CD14-positive monocyte (primary cell): ENCODE measurements around the gene CD4. TPM values are rescaled to one million over a fixed set of nuclear protein-coding genes. Genes with fewer than 3 reads are reported as not detected.

ENCODE experiments used
- DNase-seq, 3 donors: peaks; one replicate each; pipeline ENCODE4 v3.0.0-alpha.2; 2011 to 2022
- H2AFZ ChIP-seq: 2 replicates; pipeline ENCODE4 v1.6.0; 2012; ENCODE audit warnings: mild to moderate bottlenecking, low read depth, low read length, inconsistent platforms; ENCODE audit not compliant: insufficient read depth, poor library complexity, severe bottlenecking
- H3K27ac ChIP-seq, 2 donors: 1 replicate in 1 of 2; 2 replicates in 1 of 2; pipeline ENCODE4 v1.5.1; 2012 to 2013; ENCODE audit warnings: low read length in 2 of 2, control low read depth in 1 of 2, inconsistent platforms in 1 of 2, low read depth in 1 of 2, mild to moderate bottlenecking in 1 of 2
- H3K27me3 ChIP-seq, 2 donors: one replicate each; pipeline versions ENCODE4 v1.6.0 to v1.6.1; 2011 to 2013; ENCODE audit warnings: low read length in 2 of 2; ENCODE audit not compliant: control insufficient read depth in 2 of 2, insufficient read depth in 2 of 2
- H3K36me3 ChIP-seq, 2 donors: replicated peaks in 1 of 2; 1 replicate in 1 of 2; 2 replicates in 1 of 2; pipeline versions ENCODE4 v1.5.1 to v1.6.1; 2012 to 2013; ENCODE audit warnings: low read length in 2 of 2, control low read depth in 1 of 2, inconsistent platforms in 1 of 2, mild to moderate bottlenecking in 1 of 2; ENCODE audit not compliant: insufficient read depth in 2 of 2, control insufficient read depth in 1 of 2
- H3K4me1 ChIP-seq, 2 donors: 1 replicate in 1 of 2; 2 replicates in 1 of 2; pipeline versions ENCODE4 v1.5.1 to v1.6.1; 2012 to 2013; ENCODE audit warnings: low read length in 2 of 2, control low read depth in 1 of 2, inconsistent platforms in 1 of 2, mild to moderate bottlenecking in 1 of 2, moderate library complexity in 1 of 2; ENCODE audit not compliant: insufficient read depth in 2 of 2, control insufficient read depth in 1 of 2
- H3K4me2 ChIP-seq: replicated peaks from 2 replicates; pipeline ENCODE3; 2012; ENCODE audit warnings: low read length, moderate library complexity, mild to moderate bottlenecking; ENCODE audit not compliant: poor library complexity, severe bottlenecking; ENCODE audit errors: extremely low read depth
- H3K4me3 ChIP-seq, 3 experiments: fragments of 200-600 bp in 1 of 3; sonication (generic) in 1 of 3; replicated peaks in 1 of 3; 1 replicate in 2 of 3; 2 replicates in 1 of 3; pipeline ENCODE4 v1.5.1; 2011 to 2013; ENCODE audit warnings: low read length in 3 of 3, mild to moderate bottlenecking in 3 of 3, control low read depth in 2 of 3, low read depth in 2 of 3, inconsistent platforms in 1 of 3, moderate library complexity in 1 of 3
- H3K79me2 ChIP-seq: 2 replicates; pipeline ENCODE4 v1.6.0; 2012; ENCODE audit warnings: mild to moderate bottlenecking, control low read depth, inconsistent platforms, low read length, moderate library complexity; ENCODE audit not compliant: insufficient read depth
- H3K9ac ChIP-seq: 2 replicates; pipeline ENCODE4 v1.6.0; 2017; ENCODE audit warnings: low read length, mild to moderate bottlenecking; ENCODE audit not compliant: insufficient read depth, poor library complexity, severe bottlenecking
- H3K9me3 ChIP-seq, 2 donors: replicated peaks in 1 of 2; 1 replicate in 1 of 2; 2 replicates in 1 of 2; pipeline versions ENCODE4 v1.5.1 to v1.6.1; 2012 to 2013; ENCODE audit warnings: low read length in 2 of 2, control low read depth in 1 of 2; ENCODE audit not compliant: control insufficient read depth in 1 of 2, insufficient read depth in 1 of 2
- H4K20me1 ChIP-seq: 2 replicates; pipeline ENCODE4 v1.6.0; 2012; ENCODE audit warnings: mild to moderate bottlenecking, low read length, control low read depth, moderate library complexity; ENCODE audit not compliant: insufficient read depth
- H3K27ac Mint-ChIP-seq, 7 donors: one replicate each; pipeline ENCODE4 v1.8.0; 2020; ENCODE audit warnings: mild to moderate bottlenecking in 7 of 7, mixed read lengths in 7 of 7, moderate library complexity in 6 of 7, inconsistent platforms in 2 of 7
- H3K27me3 Mint-ChIP-seq, 3 donors: one replicate each; pipeline ENCODE4 v1.8.0; 2021 to 2022; ENCODE audit warnings: low read depth in 3 of 3, mild to moderate bottlenecking in 3 of 3, mixed read lengths in 3 of 3, moderate library complexity in 3 of 3, inconsistent platforms in 1 of 3
- H3K36me3 Mint-ChIP-seq, 2 donors: one replicate each; pipeline ENCODE4 v1.8.0; 2020; ENCODE audit warnings: mixed read lengths in 2 of 2, inconsistent platforms in 1 of 2, mild to moderate bottlenecking in 1 of 2
- H3K4me1 Mint-ChIP-seq: one replicate; pipeline ENCODE4 v1.8.0; 2020; ENCODE audit warnings: mild to moderate bottlenecking, mixed read lengths
- H3K4me3 Mint-ChIP-seq, 2 donors: one replicate each; pipeline ENCODE4 v1.8.0; 2020; ENCODE audit warnings: mild to moderate bottlenecking in 2 of 2, mixed read lengths in 2 of 2, moderate library complexity in 1 of 2
- H3K9me3 Mint-ChIP-seq, 7 donors: one replicate each; pipeline ENCODE4 v1.8.0; 2020 to 2022; ENCODE audit warnings: mixed read lengths in 7 of 7, mild to moderate bottlenecking in 6 of 7, moderate library complexity in 6 of 7, inconsistent platforms in 2 of 7
- CTCF ChIP-seq: fragments of 200-600 bp; IDR thresholded peaks from one replicate; pipeline ENCODE4 v1.8.0; 2022; ENCODE audit warnings: antibody characterized with exemption, mild to moderate bottlenecking
- WGBS: methylation state at CpG from one replicate; pipeline ENCODE4 v1.1.5; 2013; ENCODE audit warnings: missing lambda C conversion rate; ENCODE audit not compliant: insufficient coverage; 5-methylcytosine and 5-hydroxymethylcytosine counted together
- intact Hi-C, 2 donors: fragments of 100-400 bp; cut with micrococcal nuclease; formaldehyde crosslinking; loops; one replicate each; pipeline versions ENCODE4 v1.15.0 to v1.15.1; 2023
- polyA plus RNA-seq, 3 donors: library from polyadenylated mRNA; depleted of rRNA in 1 of 3; unstranded in 2 of 3; stranded (reverse) in 1 of 3; fragments of 300-500 nt in 2 of 3; fragments of >200 nt in 1 of 3; fragmentation: Illumina TruSeq in 2 of 3; gene quantifications; 1 replicate in 2 of 3; 2 replicates in 1 of 3; pipeline ENCODE4 v1.2.3, GENCODE V29; 2012 to 2021

Gene CD4
- polyA plus RNA-seq, 3 donors = 261 to 371 (median 269) TPM

DNA sequence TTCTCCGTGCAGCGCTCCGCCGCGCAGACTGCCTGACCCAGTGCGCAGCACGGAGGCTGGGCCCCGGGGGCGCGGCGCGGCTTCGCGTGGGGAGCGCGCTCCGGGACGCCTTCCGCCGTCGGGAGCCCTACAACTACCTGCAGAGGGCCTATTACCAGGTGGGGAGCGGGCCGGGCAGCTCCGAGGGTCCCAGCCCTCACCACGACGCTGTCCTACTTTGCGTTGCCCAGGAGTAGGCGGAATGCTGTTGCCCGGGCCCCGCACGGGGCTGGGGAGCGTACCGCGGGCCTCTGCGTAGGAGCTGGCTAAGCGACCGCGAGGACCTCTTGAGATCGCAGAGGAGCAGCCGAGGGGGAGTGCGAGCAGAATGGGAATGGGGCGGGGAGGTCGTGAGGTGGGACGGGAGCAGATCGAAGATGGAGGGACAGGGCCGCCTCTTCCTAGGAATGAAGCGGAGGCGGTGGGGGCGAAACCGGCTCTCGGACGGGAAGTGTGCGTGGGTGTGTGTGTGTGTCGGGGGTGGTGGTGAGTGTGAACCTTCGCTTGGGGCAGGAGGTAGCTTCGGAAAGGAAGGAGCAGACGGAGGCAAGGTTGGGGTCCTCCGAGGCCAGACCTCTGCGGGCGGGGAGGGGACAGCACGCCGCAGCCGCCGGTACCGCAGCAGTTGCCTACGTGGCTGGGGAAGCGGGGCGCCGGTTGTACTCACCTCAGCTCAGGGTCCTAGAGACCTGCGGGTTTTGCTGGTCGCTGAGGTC is 39.6 kb downstream of the CD4 start:
- H3K36me3 ChIP-seq = no peaks in the 10 kb centered on the region
- H3K27ac Mint-ChIP-seq = peak overlapping the region in 2 of 7 donors; percentile 40 to 63
- peak overlapping the region; percentile 98 for H3K4me2 ChIP-seq
- peak overlapping the region; percentile 33 to 82 (median 48) for H3K4me3 ChIP-seq
- peaks cover 15 to 30% of the 10 kb centered on the region in 2 donors for H3K4me1 ChIP-seq
- peaks cover 49 to 69% (median 54%) of the 10 kb centered on the region in 3 donors for H3K27me3 Mint-ChIP-seq
- peaks cover 15 to 26% of the 10 kb centered on the region in 2 donors for H3K36me3 Mint-ChIP-seq
- under 1% methylated on average over 68 of the region's 71 CpGs for WGBS
- H2AFZ ChIP-seq = peak overlapping the region; percentile 85
- H3K4me1 Mint-ChIP-seq = peaks cover 24% of the 10 kb centered on the region
- peaks cover 0 to 6% of the 10 kb centered on the region in 2 donors for H3K9me3 ChIP-seq
- intact Hi-C loops = loop anchor here (5.0 kb wide), 3 partner anchors 37 to 207 kb away; no protein-coding TSS in a partner anchor
- peaks cover 0 to 12% (median 8%) of the 10 kb centered on the region in 7 donors for H3K9me3 Mint-ChIP-seq
- H3K4me3 Mint-ChIP-seq = peak overlapping the region; percentile 84 to 95
- H3K79me2 ChIP-seq = no peaks in the 10 kb centered on the region
- peak overlapping the region; percentile 53 for H3K9ac ChIP-seq
- no peak for TF ChIP-seq CTCF
- peaks cover 24% of the 10 kb centered on the region for H4K20me1 ChIP-seq
- H3K27ac ChIP-seq = no peak overlapping the region
- peak in 1 of 3 donors; percentile 12 for DNase-seq
- peaks cover 12 to 49% of the 10 kb centered on the region in 2 donors for H3K27me3 ChIP-seq

DNA sequence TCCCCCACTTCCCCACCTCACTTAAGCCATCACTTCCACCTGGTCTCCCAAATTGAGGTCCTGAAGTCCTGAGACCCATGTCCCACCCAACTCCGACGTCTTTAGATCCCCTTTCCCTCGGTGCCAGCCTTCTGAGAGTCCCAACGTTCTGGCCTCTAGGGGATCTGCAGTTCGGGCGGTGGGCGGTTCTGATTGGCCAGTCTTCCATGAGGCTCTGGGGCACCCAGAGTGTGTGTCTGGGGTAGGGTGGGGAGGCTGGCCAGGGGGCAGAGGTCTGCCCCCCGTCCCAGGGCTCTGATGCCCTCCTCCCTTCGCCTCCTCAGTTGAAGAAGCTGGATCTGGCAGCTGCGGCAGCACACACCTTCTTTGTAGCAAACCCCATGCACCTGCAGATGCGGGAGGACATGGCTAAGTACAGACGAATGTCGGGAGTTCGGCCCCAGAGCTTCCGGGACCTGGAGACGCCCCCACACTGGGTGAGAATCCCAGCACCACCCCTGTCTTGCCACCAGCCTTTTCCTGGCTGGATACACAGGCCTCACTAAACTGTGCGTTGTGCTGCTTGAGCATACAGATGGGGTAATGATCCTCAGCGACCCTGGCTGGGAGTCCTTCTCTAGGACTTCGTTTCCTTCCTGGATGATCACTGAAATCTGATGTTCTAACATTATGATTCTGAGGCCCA is 40.4 kb downstream of the CD4 start:
- no peaks in the 10 kb centered on the region for H3K36me3 ChIP-seq
- Mint-ChIP-seq H3K27me3 (peaks cover 48 to 64% (median 54%) of the 10 kb centered on the region in 3 donors), H3K9me3 (peaks cover 0 to 12% (median 8%) of the 10 kb centered on the region in 7 donors), H3K27ac (no peak overlapping the region), H3K4me1 (peaks cover 24% of the 10 kb centered on the region), H3K36me3 (peaks cover 10 to 21% of the 10 kb centered on the region in 2 donors), H3K4me3 (peak overlapping the region; percentile 84 to 95)
- 77% methylated on average over 14 of the region's 19 CpGs for WGBS
- H3K4me3 ChIP-seq = peak overlapping the region in 1 of 3 experiments; percentile 82
- H3K4me2 ChIP-seq = peak overlapping the region; percentile 98
- peaks cover 0 to 6% of the 10 kb centered on the region in 2 donors for H3K9me3 ChIP-seq
- peak overlapping the region; percentile 53 for H3K9ac ChIP-seq
- H3K27ac ChIP-seq = no peak overlapping the region
- H3K4me1 ChIP-seq = peaks cover 15 to 30% of the 10 kb centered on the region in 2 donors
- intact Hi-C loops = loop anchor here (5.0 kb wide), 3 partner anchors 37 to 207 kb away; no protein-coding TSS in a partner anchor
- no peak for TF ChIP-seq CTCF
- no peak for DNase-seq
- H3K27me3 ChIP-seq = peaks cover 12 to 49% of the 10 kb centered on the region in 2 donors
- no peak overlapping the region for H2AFZ ChIP-seq
- no peaks in the 10 kb centered on the region for H3K79me2 ChIP-seq
- peaks cover 24% of the 10 kb centered on the region for H4K20me1 ChIP-seq
